Natural killer cell (primary cell): ENCODE results near the gene MYO7B. TPM values are rescaled to one million over a fixed set of nuclear protein-coding genes. Genes with fewer than 3 reads are reported as not detected.

ENCODE experiments used
- ATAC-seq, 3 donors: fragments of 150-1000 bp in 2 of 3; fragments of 200-7000 bp in 1 of 3; cut with Tn5 transposase; 1 replicate in 1 of 3; 2 replicates in 2 of 3; pipeline ENCODE4 v1.10.0; 2021; ENCODE audit warnings: mild to moderate bottlenecking in 2 of 3, moderate library complexity in 2 of 3
- DNase-seq, 2 donors: peaks; one replicate each; pipeline versions ENCODE4 v3.0.0 to v3.0.0-alpha.2; 2013 to 2021; ENCODE audit warnings: mixed read lengths in 1 of 2
- H3K27ac ChIP-seq: one replicate; pipeline ENCODE4 v1.5.1; 2013; ENCODE audit warnings: mild to moderate bottlenecking, low read length
- H3K27me3 ChIP-seq: one replicate; pipeline ENCODE4 v1.6.1; 2013; ENCODE audit warnings: low read length; ENCODE audit not compliant: control insufficient read depth, insufficient read depth
- H3K36me3 ChIP-seq: one replicate; pipeline ENCODE4 v1.6.1; 2013; ENCODE audit warnings: low read length; ENCODE audit not compliant: control insufficient read depth, insufficient read depth
- H3K4me1 ChIP-seq: one replicate; pipeline ENCODE4 v1.6.1; 2013; ENCODE audit warnings: low read length; ENCODE audit not compliant: control insufficient read depth, insufficient read depth
- H3K4me3 ChIP-seq: one replicate; pipeline ENCODE4 v1.5.1; 2013; ENCODE audit warnings: low read length
- H3K9me3 ChIP-seq: one replicate; pipeline ENCODE4 v1.6.1; 2013; ENCODE audit warnings: low read length; ENCODE audit not compliant: control insufficient read depth, insufficient read depth
- H3K27ac Mint-ChIP-seq, 2 donors: one replicate each; pipeline ENCODE4 v1.8.0; 2022; ENCODE audit warnings: mild to moderate bottlenecking in 2 of 2, mixed read lengths in 2 of 2, moderate library complexity in 1 of 2
- H3K27me3 Mint-ChIP-seq, 2 donors: one replicate each; pipeline ENCODE4 v1.8.0; 2022; ENCODE audit warnings: low read depth in 2 of 2, mixed read lengths in 2 of 2
- H3K36me3 Mint-ChIP-seq: one replicate; pipeline ENCODE4 v1.8.0; 2022; ENCODE audit warnings: mixed read lengths
- H3K4me1 Mint-ChIP-seq, 2 donors: one replicate each; pipeline ENCODE4 v1.8.0; 2022; ENCODE audit warnings: mixed read lengths in 2 of 2
- H3K4me3 Mint-ChIP-seq: one replicate; pipeline ENCODE4 v1.8.0; 2022; ENCODE audit warnings: mild to moderate bottlenecking, moderate library complexity, mixed read lengths
- H3K9me3 Mint-ChIP-seq, 2 donors: one replicate each; pipeline ENCODE4 v1.8.0; 2022; ENCODE audit warnings: mixed read lengths in 2 of 2
- WGBS: methylation state at CpG from one replicate; pipeline ENCODE4 v1.1.7; 2013; ENCODE audit warnings: missing lambda C conversion rate; ENCODE audit not compliant: insufficient coverage; 5-methylcytosine and 5-hydroxymethylcytosine counted together
- intact Hi-C: fragments of 100-400 bp; cut with micrococcal nuclease; formaldehyde crosslinking; loops from one replicate; pipeline ENCODE4 v1.14.2; 2022
- total RNA-seq, 4 donors: library from RNA; stranded (reverse); fragments of 120-200 nt in 1 of 4; gene quantifications; one replicate each; pipeline versions ENCODE4 v1.2.3 to v1.2.4, GENCODE V29; 2013 to 2022
- TF ChIP-seq, protein P1 (sequence below): fragments of 200-600 bp; IDR thresholded peaks from one replicate; pipeline ENCODE4 v1.8.0; 2022; ENCODE audit warnings: antibody characterized with exemption

Gene MYO7B
- total RNA-seq, 3 donors from 2014 or later (not counting 1 experiment from before 2014, with no cell fraction given): 0.14 to 0.45 (median 0.25) TPM

DNA sequence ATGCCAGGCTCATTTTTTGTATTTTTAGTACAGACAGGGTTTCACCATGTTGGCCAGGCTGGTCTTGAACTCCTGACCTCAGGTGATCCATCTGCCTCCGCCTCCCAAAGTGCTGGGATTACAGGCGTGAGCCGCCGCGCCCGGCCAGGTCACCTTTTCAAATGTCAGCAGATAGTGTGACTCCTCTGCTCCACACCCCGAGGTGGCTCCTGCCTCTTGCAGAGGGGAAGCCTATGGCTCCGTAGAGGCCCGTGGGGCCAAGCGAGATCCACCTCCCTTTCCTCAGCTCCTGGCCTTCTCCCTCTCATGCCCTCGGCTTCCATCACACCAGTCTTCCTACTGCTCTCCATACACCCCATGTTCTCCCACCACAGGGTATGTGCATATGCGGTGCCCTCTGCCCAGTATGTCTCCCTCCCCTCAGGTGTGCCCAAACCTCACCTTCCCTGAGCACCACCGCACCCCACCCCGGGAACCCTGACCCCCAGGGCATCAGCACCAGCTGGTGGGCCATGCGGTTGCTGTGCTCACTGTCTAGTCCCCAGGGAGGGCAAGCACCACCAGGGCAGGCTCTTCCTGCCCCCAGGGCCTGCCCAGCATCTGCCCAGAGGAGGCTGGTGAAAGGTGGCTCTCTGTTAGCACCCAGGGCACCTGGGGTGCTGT, 121.2 kb downstream of the MYO7B start:
- no peak overlapping the region for H3K27ac Mint-ChIP-seq
- peaks cover 0 to 5% of the 10 kb centered on the region in 2 donors for H3K27me3 Mint-ChIP-seq
- Histone ChIP-seq H3K4me3 (no peak overlapping the region), H3K4me1 (no peaks in the 10 kb centered on the region), H3K36me3 (no peaks in the 10 kb centered on the region), H3K9me3 (no peaks in the 10 kb centered on the region), H3K27me3 (no peaks in the 10 kb centered on the region), H3K27ac (no peak overlapping the region)
- H3K4me3 Mint-ChIP-seq: no peak overlapping the region
- no peaks in the 10 kb centered on the region for H3K9me3 Mint-ChIP-seq
- no peaks in the 10 kb centered on the region for H3K36me3 Mint-ChIP-seq
- no peak for DNase-seq
- peaks cover 0 to 3% of the 10 kb centered on the region in 2 donors for H3K4me1 Mint-ChIP-seq
- intact Hi-C loops: no loop called here
- TF ChIP-seq, protein P1, sequence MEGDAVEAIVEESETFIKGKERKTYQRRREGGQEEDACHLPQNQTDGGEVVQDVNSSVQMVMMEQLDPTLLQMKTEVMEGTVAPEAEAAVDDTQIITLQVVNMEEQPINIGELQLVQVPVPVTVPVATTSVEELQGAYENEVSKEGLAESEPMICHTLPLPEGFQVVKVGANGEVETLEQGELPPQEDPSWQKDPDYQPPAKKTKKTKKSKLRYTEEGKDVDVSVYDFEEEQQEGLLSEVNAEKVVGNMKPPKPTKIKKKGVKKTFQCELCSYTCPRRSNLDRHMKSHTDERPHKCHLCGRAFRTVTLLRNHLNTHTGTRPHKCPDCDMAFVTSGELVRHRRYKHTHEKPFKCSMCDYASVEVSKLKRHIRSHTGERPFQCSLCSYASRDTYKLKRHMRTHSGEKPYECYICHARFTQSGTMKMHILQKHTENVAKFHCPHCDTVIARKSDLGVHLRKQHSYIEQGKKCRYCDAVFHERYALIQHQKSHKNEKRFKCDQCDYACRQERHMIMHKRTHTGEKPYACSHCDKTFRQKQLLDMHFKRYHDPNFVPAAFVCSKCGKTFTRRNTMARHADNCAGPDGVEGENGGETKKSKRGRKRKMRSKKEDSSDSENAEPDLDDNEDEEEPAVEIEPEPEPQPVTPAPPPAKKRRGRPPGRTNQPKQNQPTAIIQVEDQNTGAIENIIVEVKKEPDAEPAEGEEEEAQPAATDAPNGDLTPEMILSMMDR: no peak
- ATAC-seq: no peak
- 90% methylated on average over 15 of the region's 15 CpGs for WGBS

DNA sequence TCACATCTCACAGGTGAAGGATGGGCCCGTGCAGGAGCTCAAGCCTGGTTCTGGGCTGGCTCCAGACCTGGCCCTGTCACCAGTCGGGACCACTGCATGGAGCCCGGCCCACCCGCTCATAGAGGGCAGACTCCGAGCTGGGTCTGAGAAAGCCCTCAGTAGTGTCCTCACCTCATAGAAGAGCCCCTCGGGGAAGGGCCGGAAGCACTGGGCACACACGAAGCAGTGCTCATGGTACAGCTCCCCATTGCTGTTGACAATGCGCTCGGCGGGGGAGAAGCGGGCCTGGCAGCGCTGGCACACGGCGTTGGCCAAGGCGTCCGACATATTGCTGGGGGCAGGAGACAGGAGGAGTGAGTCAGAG, 121.7 kb downstream of the MYO7B start:
- no peaks in the 10 kb centered on the region for H3K4me1 ChIP-seq
- DNase-seq (no peak), ATAC-seq (no peak)
- no peaks in the 10 kb centered on the region for H3K9me3 ChIP-seq
- Mint-ChIP-seq H3K27ac (no peak overlapping the region), H3K27me3 (peaks cover 0 to 5% of the 10 kb centered on the region in 2 donors), H3K4me3 (no peak overlapping the region), H3K4me1 (peaks cover 0 to 3% of the 10 kb centered on the region in 2 donors), H3K36me3 (no peaks in the 10 kb centered on the region), H3K9me3 (no peaks in the 10 kb centered on the region)
- 93% methylated on average over 17 of the region's 17 CpGs for WGBS
- no peaks in the 10 kb centered on the region for H3K27me3 ChIP-seq
- intact Hi-C loops: no loop called here
- H3K4me3 ChIP-seq: no peak overlapping the region
- TF ChIP-seq, protein P1: no peak
- no peak overlapping the region for H3K27ac ChIP-seq
- H3K36me3 ChIP-seq: no peaks in the 10 kb centered on the region

DNA sequence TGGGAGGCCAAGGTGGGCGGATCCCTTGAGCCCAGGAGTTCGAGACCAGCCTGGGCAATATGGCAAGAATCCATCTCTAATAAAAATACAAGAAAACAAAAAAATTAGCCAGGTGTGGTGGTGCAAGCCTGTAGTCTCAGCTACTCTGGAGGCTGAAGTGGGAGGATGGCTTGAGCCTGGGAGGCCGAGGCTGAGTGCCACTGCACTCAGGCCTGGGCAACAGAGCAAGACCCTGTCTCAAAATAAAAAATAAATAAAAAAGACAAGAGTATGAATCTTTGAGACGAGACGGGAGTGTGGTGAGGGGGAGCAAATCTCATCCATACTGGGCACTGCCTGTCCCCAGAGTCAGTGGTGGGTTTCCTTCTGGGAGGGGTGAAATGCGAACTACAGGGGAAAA, 122.7 kb downstream of the MYO7B start:
- Histone ChIP-seq H3K36me3 (no peaks in the 10 kb centered on the region), H3K27me3 (peaks cover 1% of the 10 kb centered on the region), H3K4me3 (no peak overlapping the region), H3K9me3 (no peaks in the 10 kb centered on the region), H3K4me1 (no peaks in the 10 kb centered on the region), H3K27ac (no peak overlapping the region)
- ATAC-seq (no peak), DNase-seq (no peak)
- TF ChIP-seq, protein P1: no peak
- Mint-ChIP-seq H3K4me1 (peaks cover 0 to 3% of the 10 kb centered on the region in 2 donors), H3K36me3 (no peaks in the 10 kb centered on the region), H3K9me3 (no peaks in the 10 kb centered on the region), H3K27me3 (peaks cover 2 to 5% of the 10 kb centered on the region in 2 donors), H3K27ac (no peak overlapping the region), H3K4me3 (no peak overlapping the region)
- WGBS: 86% methylated on average over 4 of the region's 6 CpGs
- intact Hi-C loops: no loop called here
